G401 (cell line): ENCODE data around the gene HDDC2. TPM values are rescaled to one million over a fixed set of nuclear protein-coding genes. Genes with fewer than 3 reads are reported as not detected.

ENCODE experiments used
- DNase-seq: peaks from one replicate; pipeline ENCODE4 v3.0.0-alpha.2; 2015; ENCODE audit warnings: low spot score
- in situ Hi-C: cut with HindIII; loops from 2 replicates; pipeline ENCODE4 v1.10.0; 2016; ENCODE audit warnings: low sequenced_read_pairs, mixed read lengths
- total RNA-seq: library from RNA; depleted of rRNA; stranded (reverse); fragments of >200 nt; shearing (Covaris generic); gene quantifications from 2 replicates; pipeline ENCODE4 v1.2.3, GENCODE V29; 2014

HDDC2 gene
- total RNA-seq, 1 experiment from 2014 or later: 175 TPM

GRCh38 chr6:125275779-125276178 is 26.0 kb downstream of the HDDC2 start:
- in situ Hi-C loops: no loop called here
- no peak for DNase-seq

GRCh38 chr6:125274935-125275334 is 26.8 kb downstream of the HDDC2 start:
- DNase-seq: peak; percentile 26
- in situ Hi-C loops: no loop called here

- DNase-seq: peak; percentile 82
- in situ Hi-C loops: no loop called here
These were observed 27.8 kb downstream of the HDDC2 start for GRCh38 chr6:125273965-125274364.

- DNase-seq: no peak
- in situ Hi-C loops: no loop called here
These were observed 28.5 kb downstream of the HDDC2 start for GRCh38 chr6:125273251-125273650.

GRCh38 chr6:125271486-125272159 is 30.1 kb downstream of the HDDC2 start:
- in situ Hi-C loops: no loop called here
- no peak for DNase-seq

GRCh38 chr6:125270380-125270779 is 31.4 kb downstream of the HDDC2 start:
- no peak for DNase-seq
- in situ Hi-C loops: no loop called here

- in situ Hi-C loops: no loop called here
- DNase-seq: no peak
These were observed 32.3 kb downstream of the HDDC2 start for GRCh38 chr6:125269328-125269985.

- DNase-seq: no peak
- in situ Hi-C loops: no loop called here
These were observed 33.0 kb downstream of the HDDC2 start for GRCh38 chr6:125268765-125269164.

- no peak for DNase-seq
- in situ Hi-C loops: no loop called here
These were observed 33.8 kb downstream of the HDDC2 start for GRCh38 chr6:125267806-125268523.

- in situ Hi-C loops: no loop called here
- no peak for DNase-seq
These were observed 37.3 kb downstream of the HDDC2 start for GRCh38 chr6:125264476-125264875.

GRCh38 chr6:125262016-125263013 is 39.5 kb downstream of the HDDC2 start:
- DNase-seq: no peak
- in situ Hi-C loops: no loop called here

GRCh38 chr6:125259354-125259736 is 42.4 kb downstream of the HDDC2 start:
- in situ Hi-C loops: no loop called here
- DNase-seq: no peak

GRCh38 chr6:125258651-125259353 is 43.0 kb downstream of the HDDC2 start:
- in situ Hi-C loops: no loop called here
- DNase-seq: no peak

- in situ Hi-C loops: no loop called here
- DNase-seq: no peak
These were observed 44.4 kb downstream of the HDDC2 start for GRCh38 chr6:125257351-125257750.

- no peak for DNase-seq
- in situ Hi-C loops: no loop called here
These were observed 46.6 kb downstream of the HDDC2 start for GRCh38 chr6:125255201-125255600.

- no peak for DNase-seq
- in situ Hi-C loops: no loop called here
These were observed 47.4 kb downstream of the HDDC2 start for GRCh38 chr6:125254321-125254720.

GRCh38 chr6:125253881-125254280 is 47.9 kb downstream of the HDDC2 start:
- in situ Hi-C loops: no loop called here
- no peak for DNase-seq

- no peak for DNase-seq
These were observed 48.9 kb downstream of the HDDC2 start for GRCh38 chr6:125252891-125253290.

More at GRCh38 chr6:125252891-125253290, 48.9 kb downstream of the HDDC2 start:
- in situ Hi-C loops: no loop called here
